ENCODE results near the gene COPS7B. TPM values are rescaled to one million over a fixed set of nuclear protein-coding genes. Genes with fewer than 3 reads are reported as not detected.
A peak's percentile ranks its signal among the peaks of the same experiment; 100 is the strongest.
"Not testable (repeated sequence)": the region's sequence is repeated elsewhere in the genome, so short reads cannot be mapped to it uniquely, and the experiment has no call there.

COPS7B gene
- total RNA-seq (2022), result 48.3 and 54.6 TPM in 2 replicates
- Bru-seq, nascent RNA, result percentile 83 among the genes with signal in this experiment
- BruChase-seq, experiment 1, labeled RNA remaining after a 6-hour chase, result percentile 78 among the genes with signal in this experiment
- BruChase-seq, experiment 2, labeled RNA remaining after a 2-hour chase, result percentile 79 among the genes with signal in this experiment
- long read RNA-seq, transcript COPS7B-201 (7 exons, 2,544 nt), result major isoform, 67 of 88 reads
- long read RNA-seq, transcript COPS7B-207 (7 exons, 1,103 nt), result minor isoform, 6 of 88 reads
- long read RNA-seq, partial matches to known transcripts, result 1 of 88 reads
- long read RNA-seq, other reads (novel, unspliced or antisense), result 10 of 88 reads

GRCh38 chr2:231786177-231786916 is at the start of gene COPS7B:
TSS of gene COPS7B (plus strand) at chr2:231786445. CDS start at chr2:231788571, 2,126 bp downstream.
- intact Hi-C loops (cut with micrococcal nuclease; ENCODE audit: unreplicated experiment), result no loop called here
- DNase-seq, result peak; percentile 86
- H3K27ac Mint-ChIP-seq (ENCODE audit: unreplicated experiment), result peak within 1 kb of the TSS; percentile 3
- TF ChIP-seq CTCF (IDR thresholded peaks at IDR 0.05; ENCODE audit: unreplicated experiment), result peak; percentile 39
- H3K9me3 Mint-ChIP-seq (ENCODE audit: low read depth, unreplicated experiment), result no peaks in the 10 kb centered on the region
- CTCF ChIA-PET, result interaction anchor here (1.2 kb wide), 1 partner anchor 9 kb away, joined by 3 read pairs; no protein-coding TSS in a partner anchor
- H3K4me3 Mint-ChIP-seq (ENCODE audit: low read depth, unreplicated experiment), result peak within 1 kb of the TSS; percentile 73
- peaks cover 40% of the 10 kb centered on the region for H3K36me3 Mint-ChIP-seq (ENCODE audit: insufficient read depth, unreplicated experiment)
- peaks cover 17% of the 10 kb centered on the region for H3K4me1 Mint-ChIP-seq (ENCODE audit: low read depth, unreplicated experiment)
- H3K27me3 Mint-ChIP-seq (ENCODE audit: unreplicated experiment), result no peaks in the 10 kb centered on the region
- BruUV-seq (replicated peaks), result no TSS peak

- H3K4me3 Mint-ChIP-seq (ENCODE audit: low read depth, unreplicated experiment), result no peak overlapping the region
- H3K9me3 Mint-ChIP-seq (ENCODE audit: low read depth, unreplicated experiment), result no peaks in the 10 kb centered on the region
- intact Hi-C loops (cut with micrococcal nuclease; ENCODE audit: unreplicated experiment), result no loop called here
- BruUV-seq (replicated peaks), result no TSS peak
- DNase-seq, result no peak
- CTCF ChIA-PET, result no interaction called here
- no peaks in the 10 kb centered on the region for H3K36me3 Mint-ChIP-seq (ENCODE audit: insufficient read depth, unreplicated experiment)
- TF ChIP-seq CTCF (IDR thresholded peaks at IDR 0.05; ENCODE audit: unreplicated experiment), result no peak
- H3K27me3 Mint-ChIP-seq (ENCODE audit: unreplicated experiment), result no peaks in the 10 kb centered on the region
- no peaks in the 10 kb centered on the region for H3K4me1 Mint-ChIP-seq (ENCODE audit: low read depth, unreplicated experiment)
- H3K27ac Mint-ChIP-seq (ENCODE audit: unreplicated experiment), result no peak overlapping the region
Measured at GRCh38 chr2:231737761-231738160, 48.5 kb upstream of the COPS7B start.

- BruUV-seq (replicated peaks), result no TSS peak
- intact Hi-C loops (cut with micrococcal nuclease; ENCODE audit: unreplicated experiment), result no loop called here
- Mint-ChIP-seq H3K27ac (ENCODE audit: unreplicated experiment) (no peak overlapping the region), H3K27me3 (ENCODE audit: unreplicated experiment) (no peaks in the 10 kb centered on the region), H3K4me3 (ENCODE audit: low read depth, unreplicated experiment) (no peak overlapping the region), H3K4me1 (ENCODE audit: low read depth, unreplicated experiment) (no peaks in the 10 kb centered on the region), H3K9me3 (ENCODE audit: low read depth, unreplicated experiment) (no peaks in the 10 kb centered on the region), H3K36me3 (ENCODE audit: insufficient read depth, unreplicated experiment) (no peaks in the 10 kb centered on the region)
- DNase-seq, result no peak
- no peak for TF ChIP-seq CTCF (IDR thresholded peaks at IDR 0.05; ENCODE audit: unreplicated experiment)
- CTCF ChIA-PET, result interaction anchor here (0.7 kb wide), 1 partner anchor 52 kb away, joined by 3 read pairs; no protein-coding TSS in a partner anchor
Measured at GRCh38 chr2:231743376-231744116, 42.7 kb upstream of the COPS7B start.

- Mint-ChIP-seq H3K9me3 (ENCODE audit: low read depth, unreplicated experiment) (no peaks in the 10 kb centered on the region), H3K4me1 (ENCODE audit: low read depth, unreplicated experiment) (no peaks in the 10 kb centered on the region), H3K27me3 (ENCODE audit: unreplicated experiment) (no peaks in the 10 kb centered on the region), H3K4me3 (ENCODE audit: low read depth, unreplicated experiment) (no peak overlapping the region), H3K36me3 (ENCODE audit: insufficient read depth, unreplicated experiment) (no peaks in the 10 kb centered on the region), H3K27ac (ENCODE audit: unreplicated experiment) (no peak overlapping the region)
- DNase-seq, result no peak
- no peak for TF ChIP-seq CTCF (IDR thresholded peaks at IDR 0.05; ENCODE audit: unreplicated experiment)
- CTCF ChIA-PET, result no interaction called here
- BruUV-seq (replicated peaks), result no TSS peak
- intact Hi-C loops (cut with micrococcal nuclease; ENCODE audit: unreplicated experiment), result no loop called here
Measured at GRCh38 chr2:231745303-231746038, 40.8 kb upstream of the COPS7B start.

- CTCF ChIA-PET; H3K27ac Mint-ChIP-seq (ENCODE audit: unreplicated experiment); H3K4me1 Mint-ChIP-seq (ENCODE audit: low read depth, unreplicated experiment); H3K36me3 Mint-ChIP-seq (ENCODE audit: insufficient read depth, unreplicated experiment); DNase-seq; BruUV-seq (replicated peaks); H3K9me3 Mint-ChIP-seq (ENCODE audit: low read depth, unreplicated experiment); H3K4me3 Mint-ChIP-seq (ENCODE audit: low read depth, unreplicated experiment); H3K27me3 Mint-ChIP-seq (ENCODE audit: unreplicated experiment); intact Hi-C loops (cut with micrococcal nuclease; ENCODE audit: unreplicated experiment): not testable (repeated sequence)
Measured at GRCh38 chr2:231748153-231748896, 37.9 kb upstream of the COPS7B start.

All from Calu3 (cell line).